Nucleus accumbens (tissue), 56 donors: Measurements from ENCODE around the gene TMEM178A.
"Not testable (repeated sequence)": the region's sequence is repeated elsewhere in the genome, so short reads cannot be mapped to it uniquely, and the experiment has no call there.

Source experiments
- DNase-seq, 56 donors: peaks; one replicate each; lab custom pipeline; 2025; lab: John Stamatoyannopoulos, UW

The TMEM178A gene

DNA sequence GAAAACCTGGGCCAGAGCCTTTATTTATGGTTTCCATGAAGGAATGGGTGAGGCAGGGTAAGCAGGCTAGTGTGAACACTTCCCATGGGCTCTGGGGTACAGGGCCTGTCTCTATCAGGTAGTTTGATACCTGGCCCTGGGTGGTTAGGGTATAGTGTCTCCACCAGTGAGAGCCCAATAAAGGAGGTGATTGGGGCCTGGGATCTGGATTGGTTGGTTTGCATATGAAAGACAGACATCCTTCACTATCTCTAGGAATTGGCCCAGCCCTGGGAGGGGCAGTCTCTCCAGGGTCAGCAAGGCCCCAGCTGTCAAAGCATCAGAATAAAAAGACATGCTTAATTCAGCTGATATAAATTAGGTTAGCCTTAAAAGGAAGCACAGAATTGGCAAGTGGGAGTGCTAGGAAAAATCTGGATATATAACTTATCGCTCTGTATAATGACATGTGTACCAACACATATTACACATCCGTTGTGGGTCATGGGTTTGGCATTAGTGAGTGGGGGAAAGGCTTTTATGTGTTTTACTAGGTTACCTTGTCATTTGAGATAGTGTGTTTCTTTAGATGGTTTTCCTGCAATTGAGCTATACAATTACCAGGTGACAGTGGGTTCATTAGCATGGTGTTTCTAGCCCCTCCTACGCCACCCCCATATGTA lies 18.5 kb upstream of the TMEM178A start:
- no peak for DNase-seq

DNA sequence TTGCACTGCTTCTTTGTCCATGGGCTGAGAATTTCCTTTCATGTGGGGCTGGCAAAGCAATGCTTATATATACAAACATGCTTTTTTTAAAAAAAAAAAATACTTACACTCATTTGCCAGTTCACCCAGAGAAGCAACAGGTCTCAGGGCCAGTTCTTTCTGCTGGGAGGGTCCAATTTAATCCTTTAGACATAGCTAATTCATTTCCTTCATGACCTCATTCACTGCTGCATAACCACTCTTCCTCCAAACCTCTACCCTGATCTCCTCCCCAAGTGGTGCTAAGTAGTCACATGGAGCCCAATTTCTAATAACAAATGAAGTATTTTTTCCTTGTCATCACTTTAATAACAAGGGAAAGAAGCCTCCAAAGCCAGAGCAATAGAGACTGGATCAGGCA lies 17.1 kb upstream of the TMEM178A start:
- no peak for DNase-seq

DNA sequence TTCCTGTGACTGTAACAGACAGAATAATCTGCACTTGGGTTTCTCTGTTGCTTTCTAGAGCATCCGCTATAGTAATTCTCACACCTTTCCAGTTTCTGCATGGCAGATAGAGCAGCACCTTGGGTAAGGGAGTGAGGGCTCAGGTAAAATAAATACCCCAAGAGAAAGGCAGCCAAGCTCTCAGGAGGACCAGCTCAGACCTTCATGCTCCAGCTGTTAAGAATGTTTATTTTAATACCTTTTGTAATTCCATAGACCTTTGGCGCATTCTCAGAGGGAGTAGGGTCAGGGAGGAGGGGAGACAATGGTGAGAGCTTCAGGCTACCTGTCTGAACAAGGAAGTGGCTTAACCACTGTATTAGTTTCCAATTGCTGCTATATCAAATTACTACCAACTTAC lies 16.2 kb upstream of the TMEM178A start:
- no peak for DNase-seq

DNA sequence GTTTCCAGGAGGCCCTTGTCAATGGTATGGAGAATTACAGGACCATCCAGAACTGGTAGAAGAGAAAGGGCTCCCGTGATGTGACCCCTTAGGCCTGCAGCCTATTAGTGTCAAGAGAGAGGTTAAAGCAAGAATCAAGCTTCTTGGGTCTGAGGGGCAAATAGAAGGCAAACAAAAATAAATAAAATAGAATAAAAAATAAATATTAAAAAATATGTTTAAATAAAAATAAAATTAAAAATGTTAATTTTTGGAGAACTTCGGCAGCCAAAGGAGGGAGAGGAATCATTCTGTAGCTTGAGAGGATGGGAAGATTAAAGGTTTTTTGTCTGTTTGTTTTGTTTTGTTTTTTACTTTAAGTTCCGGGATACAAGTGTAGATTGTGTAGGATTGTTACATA lies 15.2 kb upstream of the TMEM178A start:
- no peak for DNase-seq

DNA sequence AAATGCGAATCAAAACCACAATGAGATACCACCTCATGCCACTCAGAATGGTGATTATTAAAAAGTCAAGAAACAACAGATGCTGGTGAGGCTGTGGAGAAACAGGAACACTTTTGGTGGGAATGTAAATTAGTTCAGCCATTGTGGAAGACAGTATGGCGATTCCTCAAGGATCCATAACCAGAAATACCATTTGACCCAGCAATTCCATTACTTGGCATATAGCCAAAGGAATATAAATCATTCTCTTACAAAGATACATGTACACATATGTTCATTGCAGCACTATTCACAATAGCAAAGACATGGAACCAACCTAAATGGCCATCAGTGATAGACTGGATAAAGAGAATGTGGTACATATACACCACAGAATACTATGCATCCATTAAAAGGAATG lies 9.5 kb upstream of the TMEM178A start:
- DNase-seq = not testable (repeated sequence)

DNA sequence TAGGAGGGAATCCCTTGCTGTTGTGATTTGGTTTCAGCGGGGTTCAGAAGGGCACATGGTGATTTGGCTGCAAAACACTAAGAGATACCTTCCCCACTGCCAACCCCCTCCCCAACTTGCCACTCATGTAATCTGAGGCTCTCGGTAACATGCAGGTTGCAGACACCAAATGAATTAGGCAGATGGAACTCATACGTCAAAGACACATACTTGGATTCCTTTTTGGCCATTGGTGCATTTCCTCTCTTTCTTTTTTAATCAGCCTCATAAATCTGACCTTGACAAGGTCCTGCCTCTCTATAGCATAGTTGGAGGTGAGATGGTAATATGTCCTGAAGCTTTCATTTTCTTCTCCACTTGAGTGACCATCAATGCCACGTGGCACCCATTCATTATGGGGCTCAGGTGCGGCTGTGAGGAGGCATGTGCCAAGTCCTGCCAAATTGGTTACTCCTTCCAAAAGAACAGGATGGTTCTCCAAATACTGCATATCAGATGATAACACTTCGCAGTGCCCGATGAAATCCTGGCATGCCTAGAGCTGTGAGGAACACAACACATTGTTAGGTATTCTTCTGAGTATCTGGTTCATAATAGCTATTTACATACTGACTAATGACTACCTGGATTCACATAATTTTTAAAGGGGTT lies 8.3 kb upstream of the TMEM178A start:
- no peak for DNase-seq

DNA sequence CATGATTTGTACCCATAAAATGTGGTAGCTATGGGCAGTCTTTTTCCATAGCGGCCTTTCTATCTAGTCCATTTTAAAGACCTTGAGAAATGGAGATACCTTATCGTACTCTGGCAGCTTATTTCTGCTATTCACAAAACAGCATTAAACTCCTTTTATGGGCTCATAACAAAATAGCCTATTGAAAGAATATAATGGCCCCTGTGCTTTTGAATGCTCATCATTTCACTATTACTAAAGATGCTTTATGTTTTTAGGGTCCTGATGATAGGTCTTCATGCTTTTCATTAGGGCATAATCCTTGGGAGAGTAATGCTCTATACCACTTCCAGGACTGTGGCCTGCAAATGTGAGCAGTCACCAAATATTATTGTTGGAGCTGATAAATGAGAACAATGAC lies 7.3 kb upstream of the TMEM178A start:
- DNase-seq = no peak

DNA sequence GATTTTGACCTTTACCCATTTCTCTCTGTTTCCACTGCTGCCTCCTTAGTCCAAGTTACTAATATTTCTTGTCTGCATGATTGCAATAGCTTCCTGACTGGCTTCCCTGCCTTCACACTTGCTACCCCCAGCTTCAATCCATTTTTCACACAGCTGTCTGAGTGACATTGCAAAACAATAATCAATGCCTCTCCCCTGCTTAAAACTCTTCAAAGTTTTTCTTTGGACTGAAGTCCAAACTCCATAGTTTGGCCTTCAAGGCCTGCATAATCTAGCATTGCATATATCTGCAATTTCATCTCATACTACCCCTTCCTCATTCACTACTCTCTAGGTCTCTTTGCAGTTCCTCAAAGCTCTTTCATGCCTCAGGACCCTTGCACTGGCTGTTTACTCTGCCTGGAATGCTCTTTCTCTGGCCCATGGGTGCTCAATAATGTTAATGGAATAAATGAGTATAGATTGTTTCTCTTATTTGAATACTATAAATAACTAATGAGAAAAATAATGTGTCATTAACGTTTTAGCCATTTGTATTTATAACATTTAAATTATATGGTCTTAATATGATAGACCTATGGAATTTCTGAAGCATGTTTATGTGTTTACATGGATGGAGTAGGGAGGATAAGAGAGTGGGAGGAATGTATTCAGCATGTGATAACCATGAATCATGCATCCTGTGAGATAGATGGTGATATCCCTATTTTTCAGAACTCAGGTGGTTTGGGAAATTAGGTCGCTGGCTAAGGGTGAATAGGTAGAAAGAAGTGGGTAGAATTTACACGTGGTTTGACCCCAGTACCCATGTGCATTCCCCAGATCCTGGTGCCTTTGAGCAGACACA lies 5.7 kb upstream of the TMEM178A start:
- no peak for DNase-seq

DNA sequence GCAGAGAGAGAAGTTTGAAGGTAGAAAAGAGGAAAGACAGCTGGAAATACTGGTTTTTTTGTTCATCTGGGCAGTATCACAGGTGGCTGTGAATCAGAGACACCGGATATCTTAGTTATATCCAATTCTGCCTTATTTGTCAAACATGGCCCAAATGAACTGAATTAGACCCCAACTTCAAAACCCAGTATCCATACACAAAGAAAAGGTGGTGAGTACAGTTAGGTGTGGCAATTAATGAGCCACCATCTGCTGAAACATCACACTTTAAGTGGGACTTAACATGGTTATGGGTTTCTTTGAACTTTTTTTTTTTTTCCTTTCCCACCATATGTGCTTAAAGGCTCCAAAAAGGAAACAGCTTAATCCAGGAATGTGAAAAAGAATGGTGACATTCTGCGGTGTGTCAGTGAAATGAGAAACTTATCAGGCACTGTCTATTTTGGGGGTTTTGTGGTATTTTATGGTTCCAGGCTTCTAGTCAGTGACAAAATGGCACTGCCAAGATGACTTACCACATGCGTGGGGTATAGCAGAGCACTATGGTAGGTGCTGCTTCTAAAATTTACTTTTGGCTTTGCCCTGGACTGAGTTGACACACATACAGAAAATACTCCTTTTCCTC lies 5.0 kb upstream of the TMEM178A start:
- no peak for DNase-seq

DNA sequence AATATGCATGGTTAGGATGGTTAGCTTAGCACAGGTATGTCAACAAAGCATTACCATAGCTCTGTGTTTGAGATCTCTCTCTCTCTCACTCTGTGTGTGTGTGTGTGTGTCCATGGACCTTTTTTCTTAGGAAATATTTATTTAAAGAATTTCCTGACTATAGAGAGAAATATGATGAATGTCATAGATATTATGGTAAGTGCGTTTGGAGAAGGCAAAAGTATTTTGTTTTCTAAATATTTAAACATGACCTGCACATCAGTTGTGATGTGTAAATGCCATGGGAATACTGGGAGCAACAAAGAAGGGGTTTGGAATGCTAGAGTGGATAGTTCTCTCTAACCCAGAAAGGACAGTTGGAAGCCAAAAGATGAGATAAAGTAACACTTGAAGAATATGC lies 3.9 kb upstream of the TMEM178A start:
- no peak for DNase-seq

DNA sequence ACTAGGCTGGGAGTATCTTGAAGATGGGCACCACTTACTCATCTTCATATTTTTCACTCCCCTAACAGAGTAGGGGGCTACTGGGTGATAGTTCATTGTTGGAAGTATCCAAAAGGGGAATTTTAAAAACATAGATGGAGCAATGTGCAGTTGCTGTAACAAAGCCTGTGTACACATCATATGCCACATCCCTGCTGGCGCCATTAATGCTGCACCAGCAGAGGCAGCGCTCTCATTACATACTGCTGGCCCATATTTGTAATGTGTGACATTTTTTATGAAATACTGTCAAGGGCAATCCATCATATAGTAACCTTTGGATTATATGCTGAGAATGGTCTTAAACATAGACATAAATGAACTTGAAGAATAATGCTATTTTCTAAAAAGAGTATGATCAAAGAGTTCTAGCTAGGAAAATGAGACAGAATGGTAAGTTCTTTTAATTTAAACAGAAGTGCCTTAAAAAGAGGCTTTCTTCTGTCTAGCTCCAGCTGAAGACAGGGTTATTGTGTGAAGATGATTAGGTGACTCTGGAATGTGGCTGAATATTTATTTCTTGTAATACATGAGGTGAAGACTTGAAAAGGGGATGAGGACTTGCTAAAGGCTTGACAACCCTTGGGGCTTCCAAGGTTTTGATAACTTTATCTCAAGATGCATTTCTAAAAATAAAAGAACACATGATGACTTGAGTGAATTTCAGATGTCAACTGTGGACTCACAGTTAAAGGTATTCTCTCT lies 2.4 kb upstream of the TMEM178A start:
- DNase-seq = no peak

DNA sequence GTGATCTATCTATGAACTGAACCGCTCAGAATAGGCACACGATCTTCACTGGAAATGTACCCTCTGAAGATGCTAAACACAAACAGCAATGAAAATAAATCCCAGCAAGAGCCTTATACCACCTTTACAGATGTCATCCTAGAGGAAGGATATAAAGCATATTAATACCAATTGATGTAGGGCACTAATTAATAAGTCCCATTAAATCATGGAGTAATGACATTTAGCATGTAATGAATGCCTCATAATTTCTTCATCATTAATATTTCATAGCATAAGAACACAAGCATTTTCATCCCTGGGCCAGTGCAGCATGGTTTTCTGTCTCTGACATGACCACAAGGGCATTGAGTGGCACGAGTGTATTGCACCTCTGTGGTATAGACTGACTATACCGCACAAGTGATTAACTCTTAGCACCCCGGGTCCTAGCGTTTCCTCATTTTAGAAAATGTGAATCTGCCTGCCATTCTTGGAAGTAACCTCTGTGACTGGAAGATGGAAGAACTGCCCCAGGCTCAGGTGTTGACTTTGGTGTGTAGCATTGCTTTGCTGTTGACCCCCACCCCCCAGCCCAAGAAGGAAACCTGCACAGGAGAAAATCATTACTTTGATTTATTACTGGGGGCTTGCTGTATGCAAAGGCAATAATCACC lies 1.4 kb upstream of the TMEM178A start:
- no peak for DNase-seq

DNA sequence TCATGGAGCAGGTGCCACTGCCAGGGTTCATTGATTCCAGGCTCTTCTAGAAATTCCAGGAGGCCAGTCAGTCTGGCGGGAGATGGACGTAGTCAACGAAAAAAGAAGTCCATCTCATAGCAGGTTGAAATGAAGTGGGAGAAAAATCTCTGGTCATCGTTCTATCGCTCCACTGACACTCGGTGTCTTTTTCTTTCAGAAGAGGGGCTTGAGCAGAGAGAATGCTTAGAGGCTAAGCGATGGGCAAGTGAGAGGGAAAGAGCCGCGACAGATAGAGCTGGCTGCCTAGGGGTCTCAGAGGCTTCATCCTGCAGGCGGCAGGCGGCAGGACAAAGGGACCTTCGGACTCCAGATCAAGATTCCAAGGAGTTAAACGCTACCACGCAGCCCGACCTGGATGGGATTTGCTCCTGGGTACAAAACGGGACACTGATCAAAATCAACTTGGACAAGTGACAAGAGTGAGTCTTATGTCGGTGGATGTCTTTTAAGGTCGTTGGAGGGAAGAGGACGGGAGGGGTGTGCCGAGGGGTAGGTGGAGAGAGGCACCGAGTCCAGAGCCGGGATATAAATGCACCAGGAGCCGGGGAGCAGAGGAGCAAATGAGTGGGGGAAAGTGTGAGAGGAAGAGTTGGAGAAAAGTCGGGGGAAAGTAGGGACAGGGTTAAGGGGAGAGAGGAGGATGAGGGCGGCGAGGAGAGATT lies 677 bp upstream of the TMEM178A start:
- DNase-seq = no peak

DNA sequence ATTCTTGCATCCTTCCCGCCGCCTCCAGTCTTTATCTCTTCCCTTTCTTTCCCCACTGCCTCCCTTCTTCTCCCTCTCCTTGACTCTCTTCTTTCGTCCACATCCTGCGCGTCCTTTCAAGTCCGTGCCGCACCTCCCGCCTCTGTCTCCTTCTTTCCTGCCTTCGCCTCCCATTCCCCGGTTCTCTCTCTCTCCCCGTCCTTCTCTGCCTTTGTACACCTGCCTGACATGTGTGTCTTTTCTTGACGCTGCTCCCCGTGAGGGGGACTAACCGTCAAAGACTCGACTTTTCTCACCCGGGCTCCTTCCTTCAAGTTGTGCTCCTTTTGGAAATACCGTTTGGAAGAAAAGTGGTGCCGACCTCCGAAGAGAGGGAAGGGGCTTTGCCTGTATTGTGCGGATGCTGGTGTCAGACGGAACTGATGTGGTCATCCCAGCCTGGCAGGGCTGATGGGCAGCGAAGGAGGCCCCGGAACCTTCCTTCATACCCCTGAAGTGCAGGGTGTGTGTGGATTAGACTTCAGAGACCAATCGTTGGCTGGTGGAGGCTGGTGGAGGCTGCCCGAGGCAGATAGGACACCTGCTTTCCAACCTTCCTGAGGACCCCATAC lies 879 bp downstream of the TMEM178A start:
- DNase-seq = peak in 1 of 56 donors; percentile 29

DNA sequence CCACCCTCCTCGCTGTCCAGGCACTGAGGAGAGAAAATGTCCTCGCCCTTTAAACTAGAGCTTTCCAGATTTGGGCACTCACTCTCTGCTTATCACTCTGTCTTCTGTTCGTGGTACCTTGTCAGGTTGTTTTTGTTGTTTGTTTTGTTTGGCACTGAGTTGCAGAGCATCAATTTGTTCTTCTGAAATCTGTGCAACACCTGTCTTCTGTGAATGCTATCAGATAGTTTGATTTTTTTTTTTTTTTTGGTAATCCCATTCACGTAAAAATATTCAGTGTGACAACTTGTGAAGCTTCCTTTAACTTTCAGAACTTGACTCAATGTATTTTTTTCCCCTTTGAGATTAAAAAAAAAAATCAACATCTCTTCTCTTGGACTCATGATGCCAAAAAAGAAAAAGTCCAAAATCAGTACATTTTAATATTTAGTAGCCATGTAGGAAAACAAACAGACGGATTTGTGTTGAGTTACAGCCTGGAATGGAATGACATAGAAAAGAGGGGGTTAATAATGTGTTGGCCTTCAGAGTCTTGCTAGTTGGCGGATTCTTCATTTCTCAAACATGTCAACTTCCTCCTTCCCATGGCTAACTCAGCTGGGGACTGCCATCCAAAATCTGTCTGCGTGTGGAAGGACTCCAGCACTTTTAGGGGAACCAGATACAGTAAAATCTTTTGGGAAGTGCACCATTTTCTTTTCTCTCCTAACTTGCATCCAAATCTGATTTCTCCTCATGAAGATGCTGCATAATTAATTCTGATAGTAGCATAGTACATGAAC lies 1.6 kb downstream of the TMEM178A start:
- DNase-seq = no peak

DNA sequence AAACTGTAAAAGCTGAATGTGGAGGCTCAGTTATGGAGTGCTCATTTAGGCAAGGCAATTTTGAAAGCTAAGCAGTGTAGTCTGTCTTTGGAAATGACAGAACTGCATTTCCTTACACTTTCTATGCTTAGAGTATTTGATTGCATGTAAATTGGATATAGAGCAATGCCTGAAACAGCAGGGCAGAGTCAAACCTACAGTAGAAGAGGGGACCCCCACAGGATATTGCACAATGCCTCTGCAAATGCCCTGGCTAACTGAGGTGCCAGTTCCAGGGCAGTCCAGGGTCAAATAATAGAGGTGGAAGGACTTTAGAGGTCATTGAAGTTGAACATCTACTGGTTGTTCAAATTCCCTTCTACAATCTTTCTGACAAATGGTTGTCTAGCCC lies 2.2 kb downstream of the TMEM178A start:
- DNase-seq = no peak

DNA sequence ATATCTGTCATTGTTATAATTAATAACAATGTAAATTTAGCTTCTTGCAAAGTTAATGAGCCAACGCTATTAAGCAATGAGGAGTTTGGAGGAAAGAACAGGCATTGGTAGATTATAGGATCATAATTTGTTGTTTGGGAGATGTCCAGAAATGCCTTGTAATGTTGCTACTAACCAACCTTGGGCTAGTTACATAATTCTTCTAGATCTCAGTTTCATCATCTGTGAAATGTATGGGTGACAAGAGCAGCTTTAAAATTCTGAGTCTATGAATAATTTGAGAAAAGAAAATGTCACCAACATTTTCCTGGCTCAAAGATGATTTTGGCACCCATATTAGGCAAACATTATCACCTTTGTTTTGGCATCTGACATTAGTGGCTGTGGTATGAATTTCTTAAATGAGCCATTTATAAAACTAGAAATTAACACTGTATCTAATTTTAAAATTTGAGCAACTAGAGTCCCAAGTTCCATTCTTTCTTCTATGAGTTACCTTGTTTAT lies 2.9 kb downstream of the TMEM178A start:
- no peak for DNase-seq

DNA sequence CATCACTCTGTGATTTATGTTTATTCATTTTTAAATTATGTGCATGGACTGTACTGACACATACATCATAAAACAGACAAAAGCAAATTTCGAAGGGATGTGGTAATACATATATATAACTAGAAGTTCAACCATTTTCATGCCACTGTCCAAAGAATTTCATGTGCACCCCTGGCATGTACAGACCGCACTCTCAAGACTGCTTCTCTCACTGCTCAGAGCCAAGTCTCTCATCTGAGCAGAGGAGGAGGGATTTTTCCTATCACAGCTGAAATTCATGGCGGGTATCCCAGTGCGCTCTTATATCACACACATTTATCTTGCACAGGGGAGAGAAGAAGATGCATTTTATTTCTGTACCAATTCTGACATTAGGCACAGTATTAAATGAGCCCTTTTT lies 5.9 kb downstream of the TMEM178A start:
- no peak for DNase-seq
